ENCODE data around the gene YAF2.
A peak's percentile ranks its signal among the peaks of the same experiment; 100 is the strongest.
"Not testable (repeated sequence)": the region's sequence is repeated elsewhere in the genome, so short reads cannot be mapped to it uniquely, and the experiment has no call there.

The YAF2 gene

DNA sequence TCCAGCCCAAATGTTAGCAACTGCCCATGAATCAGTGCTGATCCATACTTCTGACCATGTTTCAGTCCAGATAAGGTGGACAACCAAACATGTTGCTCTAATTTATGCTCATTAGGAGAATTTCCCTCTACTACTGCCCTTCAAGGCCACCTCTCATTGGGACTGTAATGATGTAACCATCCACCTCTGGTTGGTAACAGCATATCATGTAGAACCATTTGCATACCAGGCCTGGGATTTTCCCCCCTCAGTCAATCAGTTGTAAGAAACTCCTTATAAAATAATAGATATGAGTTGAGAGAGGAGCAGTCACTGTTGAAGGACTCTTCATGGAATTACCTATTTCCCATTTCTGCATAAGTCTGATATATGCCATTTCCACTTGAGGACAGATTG is 17.8 kb upstream of the YAF2 start:
- Histone ChIP-seq H3K27ac (no peak overlapping the region), H3K4me3 (no peak overlapping the region)
- TF ChIP-seq, protein P1, sequence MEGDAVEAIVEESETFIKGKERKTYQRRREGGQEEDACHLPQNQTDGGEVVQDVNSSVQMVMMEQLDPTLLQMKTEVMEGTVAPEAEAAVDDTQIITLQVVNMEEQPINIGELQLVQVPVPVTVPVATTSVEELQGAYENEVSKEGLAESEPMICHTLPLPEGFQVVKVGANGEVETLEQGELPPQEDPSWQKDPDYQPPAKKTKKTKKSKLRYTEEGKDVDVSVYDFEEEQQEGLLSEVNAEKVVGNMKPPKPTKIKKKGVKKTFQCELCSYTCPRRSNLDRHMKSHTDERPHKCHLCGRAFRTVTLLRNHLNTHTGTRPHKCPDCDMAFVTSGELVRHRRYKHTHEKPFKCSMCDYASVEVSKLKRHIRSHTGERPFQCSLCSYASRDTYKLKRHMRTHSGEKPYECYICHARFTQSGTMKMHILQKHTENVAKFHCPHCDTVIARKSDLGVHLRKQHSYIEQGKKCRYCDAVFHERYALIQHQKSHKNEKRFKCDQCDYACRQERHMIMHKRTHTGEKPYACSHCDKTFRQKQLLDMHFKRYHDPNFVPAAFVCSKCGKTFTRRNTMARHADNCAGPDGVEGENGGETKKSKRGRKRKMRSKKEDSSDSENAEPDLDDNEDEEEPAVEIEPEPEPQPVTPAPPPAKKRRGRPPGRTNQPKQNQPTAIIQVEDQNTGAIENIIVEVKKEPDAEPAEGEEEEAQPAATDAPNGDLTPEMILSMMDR (IDR thresholded peaks at IDR 0.05) = no peak
- no peak for DNase-seq (ENCODE audit: low spot score)

DNA sequence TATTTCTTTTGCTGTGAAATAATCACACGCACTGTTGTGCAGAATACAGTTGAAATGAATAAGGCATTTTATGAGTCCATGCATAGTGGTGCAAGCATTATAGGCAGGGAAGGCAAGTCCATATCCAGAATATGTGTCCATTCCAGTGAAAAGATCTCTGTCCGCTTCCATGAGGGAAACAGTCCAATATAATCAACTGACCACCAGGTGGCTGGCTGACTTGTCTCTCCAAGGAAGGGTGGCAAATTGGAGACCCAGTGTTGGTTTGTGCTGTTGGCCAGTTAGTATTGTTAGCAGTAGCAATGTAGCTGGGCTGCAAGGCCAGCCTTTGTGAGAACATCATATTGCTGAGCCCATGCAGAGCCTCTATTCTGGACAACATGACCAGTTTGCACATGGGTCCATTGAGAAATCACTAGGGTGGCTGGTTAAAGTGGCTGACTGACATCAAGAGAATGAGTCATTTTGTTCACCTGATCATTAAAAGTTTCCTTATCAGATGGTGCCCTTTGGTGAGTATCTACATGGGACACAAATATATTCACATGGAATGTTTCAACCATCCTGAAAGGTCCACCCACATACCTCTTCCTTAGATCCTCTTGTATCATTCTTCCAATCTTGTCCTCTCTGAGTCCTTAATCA is 17.3 kb upstream of the YAF2 start:
- Histone ChIP-seq H3K4me3 (no peak overlapping the region), H3K27ac (no peak overlapping the region)
- no peak for DNase-seq (ENCODE audit: low spot score)
- TF ChIP-seq, protein P1 (IDR thresholded peaks at IDR 0.05) = no peak

DNA sequence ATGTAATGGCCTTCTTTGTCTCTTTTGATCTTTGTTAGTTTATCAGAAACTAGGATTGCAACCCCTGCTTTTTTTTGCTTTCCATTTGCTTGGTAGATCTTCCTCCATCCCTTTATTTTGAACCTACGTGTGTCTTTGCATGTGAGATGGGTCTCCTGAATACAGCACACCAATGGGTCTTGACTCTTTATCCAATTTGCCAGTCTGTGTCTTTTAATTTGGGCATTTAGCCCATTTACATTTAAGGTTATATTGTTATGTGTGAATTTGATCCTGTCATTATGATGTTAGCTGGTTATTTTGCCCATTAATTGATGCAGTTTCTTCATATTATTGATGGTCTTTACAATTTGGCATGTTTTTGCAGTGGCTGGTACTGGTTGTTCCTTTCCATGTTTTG is 14.6 kb upstream of the YAF2 start:
- DNase-seq (ENCODE audit: low spot score); H3K4me3 ChIP-seq: not testable (repeated sequence)

GRCh38 chr12:42249033-42249432 is 11.0 kb upstream of the YAF2 start:
- H3K27ac ChIP-seq; DNase-seq (ENCODE audit: low spot score); H3K4me3 ChIP-seq: not testable (repeated sequence)

More for the DNA sequence above, 14.6 kb upstream of the YAF2 start:
- not testable (repeated sequence) for H3K27ac ChIP-seq

DNA sequence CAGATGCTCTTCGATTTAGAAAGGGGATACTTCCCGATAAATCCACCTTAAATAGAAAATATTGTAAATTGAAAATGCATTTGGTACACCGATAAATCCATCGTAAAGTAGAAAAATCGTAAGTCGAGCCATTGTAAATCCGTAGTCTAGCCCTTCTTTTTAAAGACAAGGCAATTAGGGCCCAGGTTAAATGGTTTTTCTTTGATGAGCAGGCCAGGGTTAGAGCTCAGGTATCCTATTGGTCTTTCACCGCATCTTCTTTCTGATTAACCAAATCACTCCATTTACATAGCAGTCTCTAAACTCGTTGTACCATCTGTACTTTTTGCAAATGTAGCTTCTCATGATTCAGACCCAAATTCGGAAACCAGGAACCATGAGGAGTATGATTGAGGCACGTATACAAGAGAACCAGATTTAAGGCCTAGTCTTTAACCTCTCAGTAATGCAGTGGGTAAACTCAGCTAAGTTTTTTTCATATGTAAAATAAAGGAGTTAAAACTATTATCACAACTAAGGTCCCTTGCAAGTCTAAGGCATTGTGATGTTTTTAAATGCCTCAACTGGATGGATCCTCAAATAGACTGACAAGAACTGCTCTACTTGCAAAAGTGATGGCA is 2.2 kb upstream of the YAF2 start:
- no peak overlapping the region for H3K4me3 ChIP-seq
- H3K27ac ChIP-seq = no peak overlapping the region
- DNase-seq (ENCODE audit: low spot score) = no peak
- TF ChIP-seq, protein P1 (IDR thresholded peaks at IDR 0.05) = no peak

DNA sequence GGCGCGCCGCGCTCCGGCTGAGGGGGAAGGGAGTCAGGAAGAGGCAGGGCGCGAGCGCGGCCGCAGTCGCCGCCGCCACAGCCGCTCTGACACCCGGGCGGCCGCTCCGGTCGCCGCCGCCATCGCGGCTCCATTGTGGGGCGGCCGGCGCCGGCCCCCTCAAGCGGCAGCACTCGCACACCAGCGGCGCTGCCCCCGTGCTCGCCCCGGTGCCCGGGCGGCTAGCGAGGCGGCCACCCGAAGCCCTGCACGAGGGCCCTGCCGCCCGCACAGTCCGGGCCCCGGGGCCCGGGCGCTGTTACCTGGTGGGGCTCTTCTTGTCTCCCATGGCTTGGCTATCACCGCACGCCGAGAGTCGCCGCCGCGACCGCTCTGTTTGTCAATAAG is 202 bp downstream of the YAF2 start:
- peak overlapping the region; percentile 95 to 98 for H3K27ac ChIP-seq
- no peak for DNase-seq (ENCODE audit: low spot score)
- H3K4me3 ChIP-seq = peak overlapping the region; percentile 89
- TF ChIP-seq, protein P1 (IDR thresholded peaks at IDR 0.05) = no peak

GRCh38 chr12:42237052-42237852 is 796 bp downstream of the YAF2 start:
- Histone ChIP-seq H3K4me3 (peak overlapping the region; percentile 89), H3K27ac (peak overlapping the region; percentile 95 to 98)
- TF ChIP-seq, protein P1 (IDR thresholded peaks at IDR 0.05) = no peak
- peak; percentile 85 for DNase-seq (ENCODE audit: low spot score)

DNA sequence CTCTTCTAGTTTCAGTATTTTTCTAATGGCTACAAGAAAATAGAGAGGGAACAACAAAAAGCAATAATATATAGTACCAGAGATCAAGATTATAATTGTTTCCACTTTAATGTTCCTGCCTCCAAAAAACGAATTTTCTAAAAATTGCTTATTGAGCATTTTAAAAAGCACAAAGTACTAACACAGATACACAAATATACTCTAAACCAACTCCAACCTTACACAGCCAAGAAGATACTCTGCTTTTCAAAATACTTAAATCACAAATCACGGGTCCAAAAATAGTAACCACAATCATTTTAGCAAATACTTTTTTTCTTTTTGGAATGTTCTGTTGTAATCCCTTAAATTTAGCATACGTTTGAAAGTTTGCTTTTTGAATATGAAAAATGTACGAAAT is 2.0 kb downstream of the YAF2 start:
- TF ChIP-seq, protein P1 (IDR thresholded peaks at IDR 0.05) = no peak

More for the DNA sequence above, 2.0 kb downstream of the YAF2 start:
- Histone ChIP-seq H3K27ac (peak overlapping the region; percentile 43 to 60), H3K4me3 (peak overlapping the region; percentile 33)
- DNase-seq (ENCODE audit: low spot score) = no peak
